ENCODE results near the gene OR4D2.

DNA sequence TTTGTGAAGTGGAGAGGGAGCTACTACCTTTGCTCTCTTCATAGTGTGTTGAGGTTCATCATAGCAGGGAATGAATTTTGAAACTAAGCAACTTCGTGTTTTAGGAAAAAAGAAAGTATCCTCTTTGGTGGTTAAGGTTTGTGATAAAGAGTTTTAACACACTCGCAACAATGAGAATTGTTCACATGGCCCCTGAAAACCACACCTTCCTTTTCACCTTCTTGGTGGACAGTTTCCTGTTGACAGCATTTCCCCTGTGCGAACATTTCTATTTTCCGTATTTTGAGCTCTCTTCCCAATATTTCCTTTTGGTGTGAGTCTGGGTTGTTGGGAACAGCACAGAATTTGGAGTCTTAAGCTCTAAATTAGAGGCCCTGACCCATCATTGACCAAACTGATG lies 3.8 kb downstream of the OR4D2 start:
- TF ChIP-seq CTCF (IDR thresholded peaks at IDR 0.05) = no peak
- no peak for TF ChIP-seq POLR2A (IDR thresholded peaks at IDR 0.05)
